ENCODE results near the gene ZBTB26.
A peak's percentile ranks its signal among the peaks of the same experiment; 100 is the strongest.

The ZBTB26 gene

GRCh38 chr9:122941582-122942234 is 10.4 kb upstream of the ZBTB26 start:
- Histone ChIP-seq H3K4me1 (ENCODE audit: insufficient read depth, low read length, poor library complexity, severe bottlenecking) (peaks cover 42% of the 10 kb centered on the region), H3K27me3 (ENCODE audit: insufficient read depth, low read length, poor library complexity, severe bottlenecking) (no peaks in the 10 kb centered on the region), H3K9me2 (replicated peaks; ENCODE audit: low read depth, low read length) (no peaks in the 10 kb centered on the region), H3K9ac (ENCODE audit: low read depth, low read length, poor library complexity, severe bottlenecking) (peak overlapping the region; percentile 87), H2AFZ (ENCODE audit: low read length) (peak overlapping the region; percentile 78), H3K79me2 (ENCODE audit: insufficient read depth, low read length) (peaks cover 59% of the 10 kb centered on the region), H4K20me1 (ENCODE audit: insufficient read depth, low read length, poor library complexity, severe bottlenecking) (peaks cover 22% of the 10 kb centered on the region), H3K36me3 (ENCODE audit: insufficient read depth, low read length) (peaks cover 8% of the 10 kb centered on the region; the same call in 1 of the 2 replicates), H3K9me3 (ENCODE audit: insufficient read depth, low read depth, low read length) (no peaks in the 10 kb centered on the region), H3K4me3 (ENCODE audit: low read length, poor library complexity, severe bottlenecking) (peak overlapping the region; percentile 93), H3K4me2 (ENCODE audit: low read depth, low read length, poor library complexity, severe bottlenecking) (peak overlapping the region; percentile 100), H3F3A (ENCODE audit: low read depth) (no peaks in the 10 kb centered on the region)
- TF ChIP-seq CTCF (conservative IDR thresholded peaks at IDR 0.05; ENCODE audit: low read length) (no peak), EZH2phosphoT487 (IDR thresholded peaks at IDR 0.05; ENCODE audit: borderline replicate concordance) (no peak)

GRCh38 chr9:122940749-122941581 is 9.7 kb upstream of the ZBTB26 start, which contains the start of gene RABGAP1:
RABGAP1 (plus strand) TSS chr9:122941020; CDS start chr9:122957060, 16,040 bp downstream.
- Histone ChIP-seq H2AFZ (ENCODE audit: low read length) (peak within 1 kb of the TSS; percentile 78), H3K79me2 (ENCODE audit: insufficient read depth, low read length) (peaks cover 59% of the 10 kb centered on the region), H3K36me3 (ENCODE audit: insufficient read depth, low read length) (peaks cover 15% of the 10 kb centered on the region; the same call in 1 of the 2 replicates), H3K9me3 (ENCODE audit: insufficient read depth, low read depth, low read length) (no peaks in the 10 kb centered on the region), H3K9me2 (replicated peaks; ENCODE audit: low read depth, low read length) (no peaks in the 10 kb centered on the region), H3K4me3 (ENCODE audit: low read length, poor library complexity, severe bottlenecking) (peak within 1 kb of the TSS; percentile 93), H4K20me1 (ENCODE audit: insufficient read depth, low read length, poor library complexity, severe bottlenecking) (peaks cover 18% of the 10 kb centered on the region), H3K4me2 (ENCODE audit: low read depth, low read length, poor library complexity, severe bottlenecking) (peak within 1 kb of the TSS; percentile 100), H3K4me1 (ENCODE audit: insufficient read depth, low read length, poor library complexity, severe bottlenecking) (peaks cover 37% of the 10 kb centered on the region), H3K27me3 (ENCODE audit: insufficient read depth, low read length, poor library complexity, severe bottlenecking) (no peaks in the 10 kb centered on the region), H3K9ac (ENCODE audit: low read depth, low read length, poor library complexity, severe bottlenecking) (peak within 1 kb of the TSS; percentile 87), H3F3A (ENCODE audit: low read depth) (no peaks in the 10 kb centered on the region)
- TF ChIP-seq CTCF (conservative IDR thresholded peaks at IDR 0.05; ENCODE audit: low read length) (no peak), EZH2phosphoT487 (IDR thresholded peaks at IDR 0.05; ENCODE audit: borderline replicate concordance) (no peak)

- Histone ChIP-seq H3K9me3 (ENCODE audit: insufficient read depth, low read depth, low read length) (no peaks in the 10 kb centered on the region), H3K9me2 (replicated peaks; ENCODE audit: low read depth, low read length) (no peaks in the 10 kb centered on the region), H3K4me1 (ENCODE audit: insufficient read depth, low read length, poor library complexity, severe bottlenecking) (peaks cover 36% of the 10 kb centered on the region), H3F3A (ENCODE audit: low read depth) (no peaks in the 10 kb centered on the region), H3K4me2 (ENCODE audit: low read depth, low read length, poor library complexity, severe bottlenecking) (peak overlapping the region; percentile 71), H3K4me3 (ENCODE audit: low read length, poor library complexity, severe bottlenecking) (peak overlapping the region; percentile 66), H3K27me3 (ENCODE audit: insufficient read depth, low read length, poor library complexity, severe bottlenecking) (no peaks in the 10 kb centered on the region), H3K36me3 (ENCODE audit: insufficient read depth, low read length) (peaks cover 15% of the 10 kb centered on the region; the same call in 1 of the 2 replicates), H3K79me2 (ENCODE audit: insufficient read depth, low read length) (peaks cover 57% of the 10 kb centered on the region), H4K20me1 (ENCODE audit: insufficient read depth, low read length, poor library complexity, severe bottlenecking) (peaks cover 14% of the 10 kb centered on the region), H3K9ac (ENCODE audit: low read depth, low read length, poor library complexity, severe bottlenecking) (peak overlapping the region; percentile 55), H2AFZ (ENCODE audit: low read length) (peak overlapping the region; percentile 51; the same call in 1 of the 2 replicates)
- TF ChIP-seq EZH2phosphoT487 (IDR thresholded peaks at IDR 0.05; ENCODE audit: borderline replicate concordance) (no peak), CTCF (conservative IDR thresholded peaks at IDR 0.05; ENCODE audit: low read length) (no peak)
Observed at GRCh38 chr9:122940454-122940748, 9.1 kb upstream of the ZBTB26 start.
